GM21576 (cell line): ENCODE data around the gene SELE.

Source experiments
- ATAC-seq: cut with Tn5 transposase; IDR thresholded peaks from one replicate; pipeline ENCODE4 v1.9.1; 2021; ENCODE audit warnings: mild to moderate bottlenecking, moderate library complexity; ENCODE audit not compliant: unreplicated experiment

The SELE gene

GRCh38 chr1:169733924-169734323 is at the start of gene SELE:
TSS of gene SELE (minus strand) at chr1:169734079. CDS start at chr1:169733612, 467 bp downstream.
- no peak for ATAC-seq

- ATAC-seq = no peak
Measured at GRCh38 chr1:169782596-169782995, 48.7 kb upstream of the SELE start.

GRCh38 chr1:169779970-169780369 is 46.1 kb upstream of the SELE start:
- no peak for ATAC-seq

- no peak for ATAC-seq
Measured at GRCh38 chr1:169779150-169779549, 45.3 kb upstream of the SELE start.

- ATAC-seq = no peak
Measured at GRCh38 chr1:169776440-169776839, 42.6 kb upstream of the SELE start.

GRCh38 chr1:169768161-169768560 is 34.3 kb upstream of the SELE start:
- no peak for ATAC-seq

GRCh38 chr1:169765580-169766331 is 31.9 kb upstream of the SELE start:
- ATAC-seq = no peak

- no peak for ATAC-seq
Measured at GRCh38 chr1:169764919-169765318, 31.0 kb upstream of the SELE start.

GRCh38 chr1:169762699-169763098 is 28.8 kb upstream of the SELE start:
- ATAC-seq = no peak

- ATAC-seq = no peak
Measured at GRCh38 chr1:169759038-169759437, 25.2 kb upstream of the SELE start.

GRCh38 chr1:169753549-169753948 is 19.7 kb upstream of the SELE start:
- ATAC-seq = no peak

- no peak for ATAC-seq
Measured at GRCh38 chr1:169750041-169750440, 16.2 kb upstream of the SELE start.

- no peak for ATAC-seq
Measured at GRCh38 chr1:169746550-169746949, 12.7 kb upstream of the SELE start.

- ATAC-seq = no peak
Measured at GRCh38 chr1:169745015-169745861, 11.4 kb upstream of the SELE start.

GRCh38 chr1:169741666-169742394 is 8.0 kb upstream of the SELE start:
- no peak for ATAC-seq

- ATAC-seq = no peak
Measured at GRCh38 chr1:169739980-169740379, 6.1 kb upstream of the SELE start.

- ATAC-seq = no peak
Measured at GRCh38 chr1:169731446-169731845, 2.4 kb downstream of the SELE start.

GRCh38 chr1:169729991-169730390 is 3.9 kb downstream of the SELE start:
- ATAC-seq = no peak

- ATAC-seq = no peak
Measured at GRCh38 chr1:169727307-169727706, 6.6 kb downstream of the SELE start.

- ATAC-seq = no peak
Measured at GRCh38 chr1:169726851-169727250, 7.0 kb downstream of the SELE start.

GRCh38 chr1:169725930-169726329 is 7.9 kb downstream of the SELE start:
- ATAC-seq = no peak
